Measurements from ENCODE around the gene MOB2.

The MOB2 gene

DNA sequence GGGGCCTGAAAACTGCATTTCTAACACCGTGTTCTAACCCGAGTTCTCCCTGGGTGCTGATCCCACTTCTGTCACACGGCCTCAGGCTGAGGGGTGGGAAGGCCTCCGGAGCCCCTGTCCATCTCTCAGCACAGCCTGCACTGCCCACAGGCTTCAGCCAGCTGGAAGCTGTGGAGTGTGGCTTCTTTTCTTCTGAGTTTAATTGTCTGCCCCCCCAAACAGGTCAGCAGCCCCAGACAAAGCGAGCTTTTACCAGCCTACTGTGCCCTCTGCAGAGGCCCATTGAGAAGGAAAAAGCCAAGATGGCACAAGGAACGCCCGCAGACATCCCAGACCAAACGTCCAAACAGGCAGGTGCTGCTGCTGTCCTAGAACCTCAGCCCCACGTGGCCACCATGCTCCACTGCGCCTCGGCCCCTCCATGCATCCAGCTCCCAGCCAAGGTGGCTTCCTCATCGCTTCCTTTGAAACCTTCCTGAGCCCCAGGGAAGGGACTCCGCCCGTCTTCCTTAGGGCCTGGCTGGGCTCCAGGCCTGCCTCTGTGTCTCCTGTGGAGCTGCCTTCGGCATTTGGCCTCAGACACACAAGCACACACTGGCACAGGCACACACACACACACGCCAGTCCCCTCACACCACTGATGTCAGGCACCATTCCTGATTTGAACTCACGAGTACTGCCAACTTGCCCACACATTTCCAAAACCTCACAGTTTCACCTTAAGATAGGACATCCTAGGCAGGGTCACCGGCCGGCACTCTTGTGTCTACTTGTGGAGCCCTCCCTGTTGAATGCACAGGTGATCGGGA lies 1.7 kb downstream of the MOB2 start:
- no peak for DNase-seq

DNA sequence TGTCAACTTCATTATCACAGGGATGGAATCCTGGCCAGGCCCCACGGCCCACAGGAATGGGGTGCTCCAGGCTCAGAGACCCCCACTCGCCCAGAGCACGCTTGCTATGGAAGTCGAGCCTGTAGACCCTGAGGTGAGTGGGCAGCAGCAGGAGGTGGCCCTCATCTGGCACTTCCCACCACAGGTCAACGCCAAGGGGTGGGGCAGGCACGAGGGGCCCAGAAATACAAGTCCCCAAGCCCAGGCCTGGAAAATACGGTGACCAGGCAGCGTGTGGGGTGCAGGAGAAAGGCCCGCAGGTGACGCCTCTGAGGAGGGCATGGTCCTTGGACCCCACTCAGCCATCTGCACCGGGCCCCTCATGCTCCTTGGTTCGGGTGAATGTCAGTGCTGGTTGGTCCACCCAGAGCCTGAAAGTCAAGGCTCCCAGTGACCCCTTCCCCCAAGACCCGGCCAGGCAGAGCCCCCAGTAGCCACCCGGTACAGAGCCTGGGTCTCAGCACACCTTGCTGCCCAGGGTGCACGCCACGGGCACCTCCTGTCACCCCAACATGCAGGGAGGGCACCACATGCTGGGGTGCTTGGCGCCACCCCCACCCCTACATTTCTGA lies 2.4 kb downstream of the MOB2 start:
- no peak for DNase-seq

DNA sequence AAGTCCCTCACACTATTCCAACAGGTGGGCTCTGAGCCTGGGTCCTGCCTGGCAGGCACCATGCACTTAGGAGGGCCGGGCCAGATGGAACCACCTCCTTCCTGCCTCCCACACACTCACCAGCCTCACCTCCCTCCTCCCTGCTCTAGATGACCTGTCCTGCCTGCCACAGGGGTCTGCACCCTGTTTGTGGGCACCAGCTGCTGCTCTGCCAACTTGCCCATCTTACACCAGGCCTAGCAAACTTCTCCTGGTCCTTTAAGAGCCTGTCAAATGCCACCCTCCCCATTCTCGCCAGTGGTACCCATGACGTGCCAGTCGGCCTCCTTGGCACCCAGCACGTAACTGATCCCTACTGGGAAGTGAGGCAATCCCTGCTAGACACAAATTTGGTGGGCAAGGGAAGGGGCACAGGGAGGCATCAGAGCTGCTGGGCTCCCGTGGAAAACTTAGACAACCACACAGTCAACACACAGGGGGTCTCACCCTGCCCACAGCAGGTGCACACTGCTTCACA lies 3.1 kb downstream of the MOB2 start:
- DNase-seq: no peak

DNA sequence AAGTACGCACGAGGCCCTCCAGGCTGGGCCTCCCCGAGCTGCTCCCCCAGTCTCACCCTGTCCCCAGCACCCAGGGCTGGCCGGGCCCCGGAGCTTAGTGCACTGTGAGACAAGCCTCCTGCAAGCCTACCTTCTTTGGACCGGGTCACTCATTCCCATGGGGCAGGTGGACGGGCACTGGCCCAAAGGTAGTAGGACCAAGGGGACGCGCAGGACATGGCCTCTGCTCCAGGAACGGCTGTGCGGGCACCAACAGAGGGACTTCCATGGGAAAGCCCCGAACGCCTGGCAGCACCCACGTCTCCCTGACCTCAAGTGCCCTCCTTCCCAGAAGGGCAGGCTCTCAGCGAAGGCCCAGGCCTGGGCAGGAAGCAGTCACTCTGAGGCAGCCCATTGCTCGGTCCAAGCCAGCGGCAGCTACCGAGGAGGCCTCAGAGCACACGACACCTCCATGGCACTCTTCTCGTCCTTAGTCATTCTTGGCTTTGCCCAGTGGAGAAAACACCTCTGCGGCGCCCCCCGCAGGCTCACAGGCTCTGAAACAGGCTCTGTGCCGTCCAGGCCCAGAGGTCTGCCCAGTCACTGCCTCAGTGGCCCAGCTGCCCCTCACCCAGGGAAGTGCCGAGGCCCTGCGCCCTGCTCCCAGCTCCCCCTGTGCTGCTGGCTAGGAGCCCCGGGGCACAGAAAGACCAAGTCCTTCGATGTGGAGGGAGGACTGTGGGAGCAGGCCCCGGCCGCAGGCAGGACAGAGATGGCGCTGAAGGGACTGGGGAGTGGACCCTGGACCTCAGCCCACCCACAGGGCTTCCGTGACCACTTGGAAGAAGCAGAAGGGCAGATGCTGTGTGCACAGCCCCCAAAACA lies 3.8 kb downstream of the MOB2 start:
- no peak for DNase-seq

DNA sequence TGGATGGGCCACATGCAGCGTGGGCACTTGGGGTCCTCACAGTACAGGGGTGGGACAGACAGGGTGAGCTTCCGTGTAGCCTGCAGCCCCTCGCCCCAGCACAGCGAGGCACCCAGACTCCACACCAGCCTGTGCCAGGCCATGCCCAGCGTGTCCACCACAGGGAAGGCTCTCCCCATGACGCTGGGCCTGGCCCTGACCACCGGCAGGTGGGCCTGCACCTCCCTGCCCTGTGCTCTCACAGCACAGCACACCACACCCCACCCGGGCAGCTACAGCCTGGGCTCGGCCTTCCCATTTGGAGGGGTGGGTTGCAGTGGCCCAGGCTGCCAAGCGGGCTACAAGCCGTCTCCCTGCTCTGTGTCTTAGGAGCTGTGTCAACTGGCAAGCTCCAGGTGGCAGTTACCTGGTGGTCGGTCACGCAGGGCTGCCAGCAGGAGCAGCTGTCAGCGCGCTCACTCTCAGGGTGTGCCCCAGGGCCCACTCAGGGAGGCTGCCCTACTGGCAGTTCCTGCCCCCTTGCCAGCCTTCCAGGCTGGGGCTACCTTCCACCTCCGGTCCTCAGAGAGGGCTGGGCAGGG lies 4.6 kb downstream of the MOB2 start:
- no peak for DNase-seq

DNA sequence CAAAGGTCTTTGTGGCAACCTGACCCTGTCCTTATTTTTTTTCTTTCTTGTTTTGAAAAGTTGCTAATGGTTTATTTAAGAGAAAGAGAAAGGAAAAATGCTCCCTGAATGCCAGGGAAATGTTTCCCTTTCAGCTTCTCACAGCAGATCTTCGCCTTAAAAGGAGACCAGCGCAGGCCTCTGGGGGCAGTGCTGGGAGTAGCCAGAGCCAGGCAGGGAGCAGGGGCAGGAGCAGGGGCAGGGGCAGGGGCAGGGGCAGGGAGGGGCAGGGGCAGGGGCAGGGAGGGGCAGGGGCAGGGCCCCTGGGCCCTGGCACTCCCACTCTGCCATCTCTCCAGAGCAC lies 5.1 kb downstream of the MOB2 start:
- no peak for DNase-seq

DNA sequence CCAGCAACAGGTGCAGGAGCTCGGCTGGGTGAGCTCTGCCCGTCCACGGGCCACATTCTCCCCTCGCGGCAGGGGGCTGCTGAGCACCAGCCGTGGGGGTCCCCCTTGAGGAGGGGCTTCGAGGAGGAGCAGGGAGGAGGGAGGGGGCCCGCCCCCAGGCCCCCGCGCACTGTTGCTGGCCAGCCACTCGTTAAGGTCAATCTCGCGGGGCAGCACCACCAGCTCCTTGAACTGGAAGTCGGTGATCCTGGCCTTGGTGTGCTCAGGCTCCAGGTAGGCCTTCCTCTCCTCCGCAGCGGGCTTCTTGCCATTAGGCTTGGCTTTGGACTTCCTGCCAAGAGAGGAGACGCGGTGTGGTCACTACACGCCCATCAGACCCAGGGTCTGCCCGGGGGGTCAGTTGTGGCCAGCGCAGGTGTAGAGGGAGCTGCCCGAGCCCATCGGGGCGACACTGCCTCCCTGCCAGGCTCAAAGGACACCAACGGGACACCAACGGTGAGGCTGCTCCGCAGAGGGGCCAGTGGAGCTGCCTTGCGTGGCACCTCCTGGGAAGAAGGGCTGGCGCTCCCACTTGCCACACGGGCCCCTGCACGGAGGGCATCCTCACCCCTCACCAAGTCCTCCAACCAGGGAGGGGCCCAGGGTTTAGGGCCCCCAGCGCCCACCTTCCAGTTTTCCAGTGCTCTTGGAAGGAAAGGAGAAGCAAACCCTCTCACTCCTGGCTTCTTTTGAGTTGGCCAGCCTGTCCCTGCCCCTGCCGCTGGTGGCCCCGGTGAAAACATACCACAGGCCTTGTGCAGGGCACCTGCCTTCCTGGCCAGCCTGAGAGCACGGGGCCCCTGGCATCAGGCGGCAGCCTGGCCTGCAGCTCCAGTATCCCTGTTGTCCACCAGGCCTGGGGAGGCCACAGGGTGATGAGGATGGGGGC lies 5.8 kb downstream of the MOB2 start:
- no peak for DNase-seq

DNA sequence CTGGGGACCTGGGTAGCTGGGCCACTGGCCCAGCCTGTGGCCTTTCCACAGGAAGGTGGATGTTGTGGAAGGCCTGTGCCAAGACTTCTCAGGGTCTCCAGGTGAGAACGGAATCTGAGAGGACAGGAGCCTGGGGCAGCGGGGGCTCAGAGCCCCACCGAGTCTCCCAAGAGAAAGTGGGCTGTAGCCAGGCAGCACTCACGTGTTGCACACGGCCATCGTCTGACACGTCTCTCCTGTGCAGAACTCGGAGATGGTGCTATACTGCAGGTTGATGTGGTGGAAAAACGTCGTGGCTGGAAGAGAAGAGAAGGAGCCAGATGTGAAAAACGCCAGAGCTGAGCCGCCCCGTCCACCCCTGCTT lies 6.4 kb downstream of the MOB2 start:
- DNase-seq: no peak

DNA sequence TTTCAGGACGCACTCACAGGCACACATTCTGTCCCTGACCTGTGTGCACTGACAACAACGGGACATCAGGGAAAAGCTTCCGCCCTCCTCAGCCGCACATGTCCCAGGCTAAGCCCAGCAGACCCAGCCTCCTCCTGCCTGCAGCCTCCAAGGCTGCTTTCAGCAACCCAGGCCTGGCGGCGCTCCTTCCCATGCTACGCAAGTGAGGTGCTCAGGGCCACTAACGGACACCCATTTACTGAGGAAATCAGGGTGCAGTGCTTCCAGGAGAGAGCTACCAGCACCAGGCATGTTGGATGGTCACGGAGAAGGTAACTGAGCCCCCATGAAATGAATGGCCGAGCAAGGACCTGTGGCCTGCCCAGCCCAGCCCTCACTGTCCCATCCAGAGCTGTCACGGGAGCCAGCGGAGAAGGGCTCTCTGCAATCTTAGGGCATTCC lies 6.9 kb downstream of the MOB2 start:
- DNase-seq: no peak

DNA sequence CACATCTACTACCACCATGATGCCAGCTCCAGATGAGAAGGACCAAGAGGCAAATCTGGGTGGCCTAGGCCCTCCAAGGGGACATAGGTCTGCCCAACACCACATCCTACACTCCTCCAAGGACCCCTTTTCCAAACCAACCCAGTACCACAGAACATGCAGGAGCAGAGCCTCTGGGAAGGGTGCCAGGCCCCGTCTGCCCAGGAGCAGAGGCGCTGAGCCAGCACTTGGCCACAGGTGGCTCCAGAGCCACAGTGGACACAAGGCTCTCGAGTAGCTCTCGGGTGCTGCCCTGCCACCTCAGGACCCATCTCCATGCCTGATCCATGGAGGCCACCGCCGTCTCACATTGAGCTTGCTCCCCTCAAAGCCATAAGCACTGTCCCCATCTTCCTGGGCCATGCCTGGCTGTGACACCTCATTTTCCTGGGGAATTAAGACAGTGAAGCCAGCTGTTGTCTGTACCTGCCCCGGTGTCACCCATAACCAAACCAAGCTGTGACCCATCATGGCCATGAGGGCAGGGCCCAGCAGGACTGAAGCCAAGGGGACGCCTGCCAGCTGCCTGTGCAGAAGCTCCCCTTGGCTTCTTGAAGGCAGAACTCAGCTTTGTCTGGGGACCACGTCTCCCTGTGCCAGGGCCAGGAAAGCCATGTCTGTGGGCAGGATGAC lies 7.4 kb downstream of the MOB2 start:
- no peak for DNase-seq

DNA sequence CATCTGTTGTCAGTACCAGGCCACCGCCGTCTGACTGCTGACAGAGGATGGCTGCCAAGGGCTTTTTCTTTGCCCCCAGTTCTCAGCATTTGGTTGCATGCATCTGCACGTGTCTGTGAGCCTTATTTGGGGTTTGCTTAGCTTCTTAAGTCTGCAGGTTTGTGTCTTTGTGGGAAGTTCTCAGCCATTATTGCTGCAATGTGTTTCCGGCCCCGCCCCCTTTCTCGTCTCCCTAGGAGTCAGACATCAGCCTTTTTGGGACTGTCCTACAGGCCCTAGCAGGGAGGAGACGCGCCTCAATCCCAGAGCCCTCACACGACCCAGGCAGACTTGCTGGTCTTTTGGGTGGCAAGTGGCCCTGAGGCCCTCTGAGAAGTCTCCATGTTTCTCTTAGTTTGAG lies 8.0 kb downstream of the MOB2 start:
- DNase-seq: no peak

DNA sequence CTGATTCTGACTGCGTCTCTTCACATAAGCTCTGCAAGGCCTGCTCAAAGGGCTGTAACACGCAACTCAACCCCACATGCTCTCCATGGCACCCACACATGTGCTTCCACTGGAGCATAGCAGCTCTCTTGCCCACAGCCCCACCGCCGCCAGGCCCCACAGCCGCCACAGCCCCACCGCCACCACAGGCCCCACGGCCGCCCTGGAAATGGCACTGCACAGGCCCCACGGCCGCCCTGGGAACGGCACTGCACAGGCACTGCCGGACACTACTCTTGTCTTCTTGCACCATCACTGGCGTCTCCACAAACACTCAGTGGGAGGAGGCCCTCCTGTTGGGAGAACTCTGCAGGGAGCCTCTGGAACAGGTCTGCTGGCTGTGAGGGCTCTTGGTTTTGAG lies 8.6 kb downstream of the MOB2 start:
- DNase-seq: no peak

DNA sequence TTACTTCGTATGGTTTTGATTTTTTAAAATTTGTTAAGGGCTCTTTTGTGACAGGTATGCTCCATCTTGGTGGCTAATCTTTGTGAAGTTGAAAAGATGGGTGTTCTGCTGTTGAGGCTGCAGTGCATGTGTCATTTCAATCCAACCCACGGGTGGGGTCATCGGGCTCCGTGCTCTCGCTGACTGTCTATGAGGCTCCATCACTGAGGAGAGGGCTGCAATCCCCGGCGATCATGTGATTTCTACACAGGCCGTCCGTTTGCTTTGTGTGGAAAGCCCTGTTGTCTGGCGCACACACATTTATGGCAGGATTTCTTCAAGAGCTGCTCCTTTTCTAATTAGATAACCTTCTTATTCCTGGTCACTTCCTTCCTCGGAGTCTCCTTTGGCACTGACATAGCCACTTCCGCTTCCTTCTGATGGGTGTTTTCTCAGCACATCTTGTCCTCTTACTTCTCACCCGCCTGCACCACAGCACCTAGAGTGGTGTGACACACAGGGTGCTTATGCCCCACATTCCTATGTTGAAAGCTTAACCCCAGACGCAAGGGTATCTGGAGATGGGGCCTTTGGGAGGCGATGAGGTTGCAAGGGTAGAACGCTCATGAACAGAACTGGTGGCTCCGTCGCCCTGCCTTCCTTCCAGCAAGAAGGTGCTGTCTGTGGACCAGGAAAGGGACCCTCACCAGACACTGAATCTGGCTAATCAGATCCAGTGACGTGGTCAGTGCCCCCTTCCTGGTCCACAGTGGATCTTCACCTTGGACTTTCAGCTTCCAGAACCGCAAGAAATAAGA lies 9.4 kb downstream of the MOB2 start:
- no peak for DNase-seq

DNA sequence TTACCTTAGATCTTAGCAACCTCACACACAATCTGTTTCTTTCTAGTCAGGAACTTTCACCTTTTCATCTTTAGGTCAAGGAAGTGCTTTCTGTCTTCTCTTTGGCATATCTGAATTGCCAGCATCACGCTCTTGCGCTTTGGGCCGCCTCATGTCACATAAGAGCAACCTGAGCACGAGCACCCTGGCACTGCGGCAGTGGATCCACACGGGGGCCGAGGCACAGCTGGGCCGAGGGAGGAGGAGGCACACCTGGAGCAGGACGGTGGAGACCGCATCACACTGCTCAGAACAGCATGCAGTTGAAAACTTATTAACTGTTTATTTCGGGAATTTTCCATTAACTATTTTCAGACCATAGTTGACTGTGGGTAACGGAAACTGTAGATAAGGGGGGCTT lies 10.7 kb downstream of the MOB2 start:
- no peak for DNase-seq

DNA sequence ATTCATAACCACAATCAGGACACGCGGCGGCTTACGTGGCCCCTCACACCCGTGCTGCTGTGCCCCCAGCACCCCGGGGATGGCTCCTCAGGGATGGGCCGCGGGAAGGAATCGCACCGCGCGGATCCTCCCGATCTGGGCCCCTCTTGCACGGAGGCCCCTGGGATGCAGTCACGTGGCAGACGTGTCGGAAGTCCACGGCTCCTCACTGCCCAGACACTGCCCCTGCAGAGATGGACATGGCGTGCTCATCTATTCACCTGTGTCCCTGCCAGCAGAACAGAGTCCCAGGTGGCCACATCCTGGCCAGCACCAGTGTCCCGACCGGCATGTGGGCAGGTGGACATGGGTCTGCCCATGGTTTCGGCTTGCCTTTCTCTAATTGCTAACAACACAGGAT lies 12.8 kb downstream of the MOB2 start:
- no peak for DNase-seq

DNA sequence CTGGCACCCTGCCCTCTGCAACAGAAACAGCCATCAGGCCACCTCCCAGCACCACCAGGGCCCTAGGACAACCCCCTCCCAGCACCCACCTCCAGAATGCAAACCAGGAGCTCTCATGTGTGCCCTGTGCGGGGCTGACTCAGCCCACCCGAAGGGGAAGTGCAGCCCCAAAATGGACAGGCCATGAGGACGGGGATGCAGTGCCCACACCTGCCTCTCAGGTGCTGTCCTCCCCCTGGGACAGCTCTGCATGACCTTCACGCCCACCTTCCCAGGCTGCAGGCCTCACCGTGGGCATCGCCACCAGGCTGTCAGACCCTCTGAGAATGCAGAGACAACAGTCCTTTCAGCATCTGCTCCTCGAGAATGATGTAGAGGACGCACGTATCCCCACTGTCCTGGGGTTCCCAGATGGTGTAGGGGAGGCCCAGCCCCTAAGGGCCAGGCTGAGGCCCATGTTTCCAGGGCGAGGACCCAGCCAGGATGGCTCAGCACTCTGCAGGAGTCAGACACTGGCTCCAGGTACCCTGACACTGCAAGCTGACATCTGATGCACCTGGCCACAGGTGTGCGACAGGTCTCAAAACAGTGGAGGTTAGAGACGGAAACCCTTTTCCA lies 13.5 kb downstream of the MOB2 start:
- no peak for DNase-seq

DNA sequence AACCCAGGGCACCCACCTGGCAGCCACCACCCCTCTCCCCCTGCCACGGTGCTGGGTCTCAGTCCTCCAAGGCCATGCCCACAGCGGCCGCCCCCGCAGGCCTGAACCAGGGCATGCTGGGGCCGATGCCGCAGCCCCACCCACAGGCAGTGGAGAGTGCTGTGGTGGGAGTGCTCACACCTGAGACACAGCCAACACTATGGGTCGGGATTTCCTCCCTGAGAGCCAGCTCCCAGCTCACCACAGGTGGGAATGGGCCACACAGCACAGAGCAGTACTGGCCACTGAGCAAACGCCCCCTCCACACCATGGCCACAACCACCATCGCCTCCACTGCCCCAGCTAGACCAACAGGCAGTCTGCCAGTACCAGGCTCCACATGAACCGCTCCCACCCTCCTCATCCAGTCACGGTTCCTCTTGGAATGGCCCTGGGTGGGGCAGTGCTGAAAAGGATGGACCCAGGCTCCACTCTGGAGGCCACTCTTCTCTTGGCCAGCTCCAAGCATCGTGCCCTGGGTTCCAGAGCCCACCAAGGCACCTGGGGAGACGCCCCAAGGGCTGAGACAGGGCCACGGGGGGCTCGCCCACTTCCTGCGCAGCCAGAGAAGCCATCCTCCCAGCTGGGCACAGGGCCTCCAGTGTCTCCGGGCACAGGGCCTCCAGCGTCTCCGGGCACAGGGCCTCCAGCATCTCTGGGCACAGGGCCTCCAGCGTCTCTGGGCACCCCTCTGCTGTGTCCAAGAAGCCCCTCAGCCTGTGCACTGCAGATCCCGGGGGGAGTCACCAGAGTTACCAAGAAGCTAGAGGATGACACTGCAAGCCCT lies 14.2 kb downstream of the MOB2 start:
- no peak for DNase-seq

DNA sequence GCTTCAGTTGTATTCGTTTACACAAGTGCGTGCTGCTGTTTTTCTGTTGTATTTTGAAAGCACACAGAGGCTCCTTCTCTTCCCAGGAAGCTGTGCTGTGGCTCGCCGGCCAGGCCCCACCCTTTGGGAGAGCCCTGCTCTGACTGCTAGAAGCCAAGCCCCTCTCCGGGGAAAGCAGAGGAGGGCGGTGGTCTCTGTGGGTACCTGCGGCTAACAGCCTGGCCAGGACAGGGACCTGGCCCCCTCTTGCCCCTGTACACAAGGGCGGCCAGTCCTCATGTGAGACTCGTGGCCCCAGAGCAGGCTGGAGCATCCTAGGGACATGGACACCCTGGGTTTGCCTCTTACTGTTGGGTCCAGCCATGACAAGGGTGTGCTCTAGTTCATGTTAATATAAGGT lies 14.8 kb downstream of the MOB2 start:
- DNase-seq: no peak

All from activated naive CD4-positive, alpha-beta T cell (primary cell).